Pancreas (tissue), 10 donors: ENCODE data around the gene APOBEC3H. TPM values are rescaled to one million over a fixed set of nuclear protein-coding genes. Genes with fewer than 3 reads are reported as not detected.

Source experiments
- ATAC-seq, 4 donors: fragments of 200-7000 bp; cut with Tn5 transposase; one replicate each; pipeline versions ENCODE4 v1.8.0 to v1.9.1; 2020; ENCODE audit warnings: mild to moderate bottlenecking in 4 of 4, moderate library complexity in 4 of 4
- DNase-seq, 6 donors: peaks; one replicate each; pipeline ENCODE4 v3.0.0-alpha.2; 2020
- FAIRE-seq: peaks from 2 replicates; lab custom pipeline; 2012; peaks lifted over from hg19 to GRCh38; lab: Jason Lieb, UNC
- H3K27ac ChIP-seq, 4 donors: fragments of 200-600 bp; sonication (generic); 1 replicate in 3 of 4; 2 replicates in 1 of 4; pipeline versions ENCODE4 v1.5.0 to v1.8.0; 2020
- H3K27me3 ChIP-seq, 4 donors: fragments of 200-600 bp; one replicate each; pipeline ENCODE4 v1.8.0; 2021
- H3K36me3 ChIP-seq, 3 donors: fragments of 200-600 bp; sonication (generic) in 1 of 3; one replicate each; pipeline versions ENCODE4 v1.5.0 to v1.8.0; 2020 to 2021
- H3K4me1 ChIP-seq, 3 donors: fragments of 200-600 bp; one replicate each; pipeline ENCODE4 v1.8.0; 2021
- H3K4me3 ChIP-seq, 4 donors: fragments of 200-600 bp; sonication (generic) in 2 of 4; one replicate each; pipeline versions ENCODE4 v1.5.0 to v1.8.0; 2020 to 2021
- H3K9me3 ChIP-seq, 4 donors: fragments of 200-600 bp; one replicate each; pipeline ENCODE4 v1.8.0; 2021
- WGBS, 2 donors: extraction: QIAGEN DNeasy Blood & Tissue Kit; methylation state at CpG; one replicate each; pipeline ENCODE4 v1.1.7; 2013; 5-methylcytosine and 5-hydroxymethylcytosine counted together
- intact Hi-C, 3 donors: fragments of 100-400 bp; cut with DNase I; formaldehyde crosslinking; loops; one replicate each; pipeline versions ENCODE4 v1.11.1 to v1.14.2; 2022
- polyA plus RNA-seq, 2 donors: library from polyadenylated mRNA; stranded (reverse); fragments of 200-250 nt; gene quantifications; one replicate each; pipeline ENCODE4 v1.2.3, GENCODE V29; 2013
- total RNA-seq, 6 donors: library from RNA; stranded (reverse); fragmentation: NEBNext Ultra II Directional in 4 of 6; extraction: Animal tissue kit (Norgen Biotek cat#: 25700) in 4 of 6; gene quantifications; one replicate each; pipeline versions ENCODE4 v1.2.1 to v1.2.4, GENCODE V29; 2021 to 2023
- TF ChIP-seq, protein P1 (sequence below), 4 donors: fragments of 200-600 bp; sonication (generic) in 3 of 4; IDR thresholded peaks; one replicate each; pipeline versions ENCODE4 v1.5.0 to v1.8.0; 2021; ENCODE audit warnings: antibody characterized with exemption in 4 of 4
- donor health status: healthy with polysubstance abuse.
- donor health status: DM: no; HTN: no; CAD: no; lungs with moderate emphysema.
- donor health status: DM: no; HTN: no; CAD: no.
- donor health status: control.
- donor health status: control.
- donor health status: Bipolar disorder and iron deficiency.
- donor health status: DM: yes; HTN: yes; CAD: no.
- donor health status: DM: no; HTN: no; CAD: no.
- donor health status: DM: no; HTN: no; CAD: no.
- donor health status: DM: yes; HTN: yes; CAD: no.

The APOBEC3H gene
- total and polyA plus RNA-seq, 8 donors, result 0.14 to 0.21 (median 0.16) TPM; not detected in 4

DNA sequence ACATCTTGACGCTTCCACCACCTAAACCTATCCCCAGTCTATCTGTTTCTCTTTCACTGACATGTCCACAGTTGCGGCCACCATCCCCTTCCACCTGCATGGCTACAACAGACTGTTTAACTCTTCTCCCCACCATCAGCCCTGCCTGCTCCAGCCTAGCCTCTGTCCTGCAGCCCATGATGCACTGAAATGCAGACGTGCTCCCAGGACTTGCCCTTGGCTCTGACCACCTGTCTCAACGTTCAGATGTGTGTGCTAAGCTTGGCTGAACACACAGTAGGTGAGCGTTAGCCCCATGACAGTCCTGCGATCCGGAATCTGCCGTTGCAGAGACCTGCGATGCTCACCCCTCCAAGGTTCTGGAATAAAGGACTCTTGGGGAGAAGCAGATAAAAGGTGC is 32.7 kb downstream of the APOBEC3H start:
- Histone ChIP-seq H3K4me1 (no peaks in the 10 kb centered on the region), H3K36me3 (peaks cover 0 to 5% (median 0%) of the 10 kb centered on the region in 3 donors), H3K27ac (no peak overlapping the region), H3K4me3 (no peak overlapping the region), H3K9me3 (no peaks in the 10 kb centered on the region), H3K27me3 (no peaks in the 10 kb centered on the region)
- FAIRE-seq (no peak), ATAC-seq (no peak), DNase-seq (peak in 1 of 6 donors; percentile 32)
- intact Hi-C loops, result loop anchor here in 1 of 3 donors (10.0 kb wide), 1 partner anchor 265 kb away; no protein-coding TSS in a partner anchor
- WGBS, 2 donors, result 91 to 97% methylated on average over 9 of the region's 9 CpGs
- TF ChIP-seq, protein P1, sequence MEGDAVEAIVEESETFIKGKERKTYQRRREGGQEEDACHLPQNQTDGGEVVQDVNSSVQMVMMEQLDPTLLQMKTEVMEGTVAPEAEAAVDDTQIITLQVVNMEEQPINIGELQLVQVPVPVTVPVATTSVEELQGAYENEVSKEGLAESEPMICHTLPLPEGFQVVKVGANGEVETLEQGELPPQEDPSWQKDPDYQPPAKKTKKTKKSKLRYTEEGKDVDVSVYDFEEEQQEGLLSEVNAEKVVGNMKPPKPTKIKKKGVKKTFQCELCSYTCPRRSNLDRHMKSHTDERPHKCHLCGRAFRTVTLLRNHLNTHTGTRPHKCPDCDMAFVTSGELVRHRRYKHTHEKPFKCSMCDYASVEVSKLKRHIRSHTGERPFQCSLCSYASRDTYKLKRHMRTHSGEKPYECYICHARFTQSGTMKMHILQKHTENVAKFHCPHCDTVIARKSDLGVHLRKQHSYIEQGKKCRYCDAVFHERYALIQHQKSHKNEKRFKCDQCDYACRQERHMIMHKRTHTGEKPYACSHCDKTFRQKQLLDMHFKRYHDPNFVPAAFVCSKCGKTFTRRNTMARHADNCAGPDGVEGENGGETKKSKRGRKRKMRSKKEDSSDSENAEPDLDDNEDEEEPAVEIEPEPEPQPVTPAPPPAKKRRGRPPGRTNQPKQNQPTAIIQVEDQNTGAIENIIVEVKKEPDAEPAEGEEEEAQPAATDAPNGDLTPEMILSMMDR (IDR thresholded peaks at IDR 0.05), result no peak

DNA sequence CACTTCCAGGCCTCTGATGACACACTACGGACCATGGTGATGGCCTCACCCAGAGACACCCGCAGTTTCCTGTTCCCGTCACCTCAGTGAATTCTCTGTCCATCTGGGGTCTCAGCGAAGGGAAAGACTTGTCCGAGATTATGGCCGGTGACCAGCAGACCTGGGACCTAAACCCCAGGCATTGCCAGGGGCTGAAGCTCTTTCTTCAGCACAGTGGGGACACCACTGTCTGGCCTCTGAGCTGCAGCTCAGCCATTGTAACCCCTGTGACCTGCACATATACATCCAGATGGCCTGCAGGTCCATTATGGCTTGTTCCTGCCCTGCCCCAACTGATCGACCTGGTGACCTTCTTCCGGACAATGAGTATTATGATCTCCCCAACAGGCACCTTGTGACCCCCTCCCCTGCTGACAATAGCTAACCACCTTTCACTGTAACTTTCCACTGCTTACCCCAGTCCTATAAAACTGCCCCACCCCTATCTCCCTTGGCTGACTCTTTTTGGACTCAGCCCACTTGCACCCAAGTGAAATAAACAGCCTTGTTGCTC is 33.2 kb downstream of the APOBEC3H start:
- Histone ChIP-seq H3K27ac (no peak overlapping the region), H3K4me3 (no peak overlapping the region), H3K9me3 (no peaks in the 10 kb centered on the region), H3K27me3 (no peaks in the 10 kb centered on the region), H3K36me3 (peaks cover 0 to 5% (median 0%) of the 10 kb centered on the region in 3 donors), H3K4me1 (no peaks in the 10 kb centered on the region)
- no peak for ATAC-seq
- intact Hi-C loops, result no loop called here
- FAIRE-seq, result no peak
- 88 to 91% methylated on average over 8 of the region's 8 CpGs for whole genome bisulfite sequencing, 2 donors
- TF ChIP-seq, protein P1 (IDR thresholded peaks at IDR 0.05), result no peak
- DNase-seq, result peak in 1 of 6 donors; percentile 5

DNA sequence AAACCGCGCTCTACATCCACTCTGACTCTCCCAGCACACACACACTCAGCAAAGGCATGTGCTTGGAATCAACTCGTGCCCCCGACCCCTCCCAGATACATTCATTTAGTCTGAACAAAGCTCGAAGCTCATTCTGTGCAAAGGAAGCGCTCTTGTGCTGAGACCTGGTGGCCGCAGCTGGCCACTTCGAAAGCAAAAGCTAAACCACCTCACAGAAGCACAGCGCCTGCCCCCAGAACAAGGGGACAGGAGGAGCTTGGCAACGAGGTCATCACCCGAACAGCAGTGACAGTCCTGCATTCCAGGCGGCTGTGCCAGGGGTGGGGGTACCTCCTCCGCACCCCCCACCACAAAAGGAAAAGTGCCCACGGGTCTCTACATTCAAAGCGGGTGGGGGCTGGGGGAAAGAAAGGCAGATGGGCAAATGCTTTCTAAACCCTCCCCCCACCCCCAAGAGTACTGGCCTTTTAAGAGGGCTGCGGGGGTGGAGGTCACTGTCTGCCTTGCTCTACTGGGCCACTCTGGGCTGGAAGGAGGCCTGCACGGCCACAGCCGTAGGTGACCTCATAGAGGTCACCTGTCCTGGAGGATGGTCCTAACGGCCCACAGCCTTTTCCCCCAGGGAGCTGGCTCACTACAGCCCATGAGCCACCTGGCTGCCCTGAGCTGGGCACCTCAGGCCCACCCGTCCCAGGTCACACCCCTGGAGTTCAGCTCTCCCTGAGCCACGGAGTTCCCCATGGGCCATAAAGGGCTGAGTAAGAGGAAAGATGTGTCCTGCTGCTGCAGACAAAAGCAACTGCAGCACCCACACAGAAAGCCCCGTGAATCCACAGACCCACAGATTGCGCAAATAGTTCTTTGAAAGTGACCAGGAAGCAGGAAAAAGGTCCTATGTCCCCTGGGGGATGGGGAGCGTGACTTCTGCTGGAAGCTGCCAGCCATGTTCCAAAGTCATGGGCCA is 34.1 kb downstream of the APOBEC3H start:
- FAIRE-seq (no peak), ATAC-seq (peak in 1 of 4 donors; percentile 62), DNase-seq (peak in 3 of 6 donors; percentile 12 to 41 (median 34))
- TF ChIP-seq, protein P1 (IDR thresholded peaks at IDR 0.05), result no peak
- intact Hi-C loops, result no loop called here
- 74 to 78% methylated on average over 24 of the region's 24 CpGs for WGBS, 2 donors
- no peak overlapping the region for H3K27ac ChIP-seq
- no peak overlapping the region for H3K4me3 ChIP-seq
- H3K4me1 ChIP-seq, result no peaks in the 10 kb centered on the region
- peaks cover 0 to 5% (median 0%) of the 10 kb centered on the region in 3 donors for H3K36me3 ChIP-seq
- H3K27me3 ChIP-seq, result no peaks in the 10 kb centered on the region
- no peaks in the 10 kb centered on the region for H3K9me3 ChIP-seq

DNA sequence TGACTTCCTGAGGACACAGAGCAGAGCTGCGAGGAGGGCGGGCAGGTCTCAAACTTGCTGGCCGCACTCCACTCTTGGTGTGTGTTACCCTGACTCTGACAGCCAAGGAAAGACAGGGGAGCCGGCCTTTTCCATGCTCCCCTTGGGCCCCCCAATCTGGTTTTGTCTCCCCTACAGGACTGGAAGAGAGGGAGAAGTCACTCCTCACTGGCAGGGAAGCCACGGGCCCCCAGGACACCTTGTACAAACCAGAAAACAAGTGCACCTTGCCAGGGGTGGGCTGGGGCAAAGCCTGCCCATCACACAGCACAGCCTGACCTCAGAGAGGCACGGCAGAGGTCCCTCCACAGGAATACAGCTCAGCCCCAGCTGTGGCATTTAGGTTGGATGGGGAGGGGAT is 35.2 kb downstream of the APOBEC3H start:
- TF ChIP-seq, protein P1 (IDR thresholded peaks at IDR 0.05), result no peak
- Histone ChIP-seq H3K27me3 (no peaks in the 10 kb centered on the region), H3K9me3 (no peaks in the 10 kb centered on the region), H3K27ac (no peak overlapping the region), H3K4me1 (no peaks in the 10 kb centered on the region), H3K36me3 (peaks cover 0 to 5% (median 0%) of the 10 kb centered on the region in 3 donors), H3K4me3 (no peak overlapping the region)
- peak in 1 of 6 donors; percentile 9 for DNase-seq
- FAIRE-seq, result no peak
- WGBS, 2 donors, result 84 to 92% methylated on average over 6 of the region's 6 CpGs
- no peak for ATAC-seq
- intact Hi-C loops, result no loop called here
